Measurements from ENCODE around the gene SHKBP1.
A peak's percentile ranks its signal among the peaks of the same experiment; 100 is the strongest.

Gene SHKBP1

GRCh38 chr19:40570313-40571004 is 6.2 kb upstream of the SHKBP1 start:
- H3K4me1 ChIP-seq: peaks cover 7% of the 10 kb centered on the region
- DNase-seq: peak; percentile 100
- H3K9me3 ChIP-seq: no peaks in the 10 kb centered on the region
- no peaks in the 10 kb centered on the region for H3K36me3 ChIP-seq
- peak overlapping the region; percentile 47 for H3K4me3 ChIP-seq (ENCODE audit: low read depth, low read length)
- H3K27me3 ChIP-seq: peaks cover 16% of the 10 kb centered on the region
- TF ChIP-seq CTCF (IDR thresholded peaks at IDR 0.05; ENCODE audit: low read depth, low read length): no peak

- Histone ChIP-seq H3K4me3 (ENCODE audit: low read depth, low read length) (peak overlapping the region; percentile 25; the same call in 1 of the 2 replicates), H3K36me3 (no peaks in the 10 kb centered on the region), H3K27me3 (peaks cover 16% of the 10 kb centered on the region), H3K4me1 (peaks cover 7% of the 10 kb centered on the region), H3K9me3 (no peaks in the 10 kb centered on the region)
- no peak for TF ChIP-seq CTCF (IDR thresholded peaks at IDR 0.05; ENCODE audit: low read depth, low read length)
- no peak for DNase-seq
These were observed 5.7 kb upstream of the SHKBP1 start for GRCh38 chr19:40571005-40571318.

DNA sequence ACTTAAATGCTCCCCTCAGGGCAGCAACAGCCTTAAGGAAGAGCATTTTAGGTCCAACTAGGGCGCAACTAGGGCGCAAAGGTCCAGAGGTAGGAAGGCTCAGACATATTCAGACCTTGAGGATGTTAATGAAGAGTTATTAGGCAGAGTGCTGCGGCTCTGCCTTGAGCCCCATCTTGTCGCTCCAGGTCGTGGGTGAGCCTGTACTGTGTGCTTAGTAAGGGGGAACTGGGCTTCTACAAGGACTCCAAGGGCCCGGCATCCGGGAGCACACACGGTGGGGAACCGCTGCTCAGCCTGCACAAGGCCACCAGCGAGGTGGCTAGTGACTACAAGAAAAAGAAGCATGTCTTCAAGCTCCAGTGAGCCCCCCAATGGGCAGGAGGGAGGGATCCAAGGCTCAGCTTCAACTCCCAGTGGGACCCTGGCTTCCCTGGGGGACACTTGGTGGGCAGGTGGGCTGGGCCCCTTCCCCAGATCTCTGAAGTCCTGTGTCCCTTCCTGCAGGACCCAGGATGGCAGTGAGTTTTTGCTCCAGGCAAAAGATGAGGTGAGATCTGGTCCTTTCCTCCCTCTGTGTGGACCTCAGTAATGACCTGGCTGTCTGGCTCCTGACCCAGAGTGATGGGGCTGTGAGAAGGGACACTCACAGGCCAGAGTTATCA is 4.7 kb upstream of the SHKBP1 start:
- no peak for TF ChIP-seq CTCF (IDR thresholded peaks at IDR 0.05; ENCODE audit: low read depth, low read length)
- Histone ChIP-seq H3K36me3 (no peaks in the 10 kb centered on the region), H3K27me3 (peaks cover 16% of the 10 kb centered on the region), H3K4me3 (ENCODE audit: low read depth, low read length) (no peak overlapping the region), H3K9me3 (no peaks in the 10 kb centered on the region), H3K4me1 (peaks cover 7% of the 10 kb centered on the region)
- no peak for DNase-seq

DNA sequence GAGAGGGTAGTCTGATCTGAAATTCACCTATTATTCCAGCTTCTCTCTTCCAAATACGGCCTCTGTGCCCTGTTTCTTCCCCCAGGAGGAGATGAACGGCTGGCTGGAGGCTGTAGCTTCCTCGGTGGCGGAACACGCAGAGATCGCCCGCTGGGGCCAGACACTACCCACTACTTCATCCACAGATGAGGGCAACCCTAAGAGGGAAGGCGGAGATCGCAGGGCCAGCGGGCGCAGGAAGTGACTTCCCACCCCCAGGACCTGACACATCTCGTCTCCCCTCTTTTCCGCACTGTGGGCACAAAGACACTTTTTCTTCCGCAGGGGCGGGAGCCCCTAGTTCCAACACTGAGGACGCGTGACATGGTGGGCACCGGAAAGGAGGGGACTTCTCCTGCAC is 1.3 kb upstream of the SHKBP1 start:
- no peak overlapping the region for H3K4me3 ChIP-seq (ENCODE audit: low read depth, low read length)
- no peak for DNase-seq
- H3K9me3 ChIP-seq: no peaks in the 10 kb centered on the region; the same call in 1 of the 2 replicates
- H3K27me3 ChIP-seq: no peaks in the 10 kb centered on the region
- peaks cover 3% of the 10 kb centered on the region; the same call in 1 of the 2 replicates for H3K4me1 ChIP-seq
- no peak for TF ChIP-seq CTCF (IDR thresholded peaks at IDR 0.05; ENCODE audit: low read depth, low read length)
- no peaks in the 10 kb centered on the region for H3K36me3 ChIP-seq

- H3K36me3 ChIP-seq: no peaks in the 10 kb centered on the region; the same call in 1 of the 2 replicates
- TF ChIP-seq CTCF (IDR thresholded peaks at IDR 0.05; ENCODE audit: low read depth, low read length): no peak
- H3K4me1 ChIP-seq: no peaks in the 10 kb centered on the region; the same call in 1 of the 2 replicates
- H3K9me3 ChIP-seq: no peaks in the 10 kb centered on the region; the same call in 1 of the 2 replicates
- no peaks in the 10 kb centered on the region for H3K27me3 ChIP-seq
- DNase-seq: no peak
- H3K4me3 ChIP-seq (ENCODE audit: low read depth, low read length): peak overlapping the region; percentile 61
These were observed 505 bp upstream of the SHKBP1 start for GRCh38 chr19:40576151-40576584.

- no peaks in the 10 kb centered on the region; the same call in 1 of the 2 replicates for H3K36me3 ChIP-seq
- no peak overlapping the region for H3K4me3 ChIP-seq (ENCODE audit: low read depth, low read length)
- no peaks in the 10 kb centered on the region; the same call in 1 of the 2 replicates for H3K9me3 ChIP-seq
- TF ChIP-seq CTCF (IDR thresholded peaks at IDR 0.05; ENCODE audit: low read depth, low read length): no peak
- no peaks in the 10 kb centered on the region; the same call in 1 of the 2 replicates for H3K4me1 ChIP-seq
- DNase-seq: peak; percentile 55
- no peaks in the 10 kb centered on the region for H3K27me3 ChIP-seq
These were observed 1.8 kb downstream of the SHKBP1 start for GRCh38 chr19:40578442-40578908.

All from BE2C (cell line).